Right cardiac atrium (tissue), 5 donors: ENCODE measurements around the gene SLC16A3. TPM values are rescaled to one million over a fixed set of nuclear protein-coding genes. Genes with fewer than 3 reads are reported as not detected.
A peak's percentile ranks its signal among the peaks of the same experiment; 100 is the strongest.
"Not testable (repeated sequence)": the region's sequence is repeated elsewhere in the genome, so short reads cannot be mapped to it uniquely, and the experiment has no call there.

Source experiments
- ATAC-seq, 2 donors: fragments of 200-7000 bp; cut with Tn5 transposase; one replicate each; pipeline versions ENCODE4 v1.8.0 to v1.9.1; 2020; ENCODE audit warnings: moderate library complexity in 2 of 2, mild to moderate bottlenecking in 1 of 2
- DNase-seq, 3 donors: peaks; one replicate each; pipeline ENCODE4 v3.0.0-alpha.2; 2020
- H3K27ac ChIP-seq: one replicate; pipeline ENCODE4 v1.5.1; 2013; ENCODE audit warnings: mild to moderate bottlenecking, low read length, control low read depth, moderate library complexity
- H3K27me3 ChIP-seq: one replicate; pipeline ENCODE4 v1.6.1; 2013; ENCODE audit not compliant: control insufficient read depth, insufficient read depth
- H3K4me1 ChIP-seq: one replicate; pipeline ENCODE4 v1.6.1; 2013; ENCODE audit warnings: low read length; ENCODE audit not compliant: control insufficient read depth, insufficient read depth
- H3K4me3 ChIP-seq: one replicate; pipeline ENCODE4 v1.5.1; 2013; ENCODE audit warnings: low read length, control low read depth
- H3K9me3 ChIP-seq: one replicate; pipeline ENCODE4 v1.6.1; 2013; ENCODE audit warnings: low read length; ENCODE audit not compliant: control insufficient read depth
- WGBS: extraction: QIAGEN DNeasy Blood & Tissue Kit; methylation state at CpG from one replicate; pipeline ENCODE4 v1.1.7; 2013; 5-methylcytosine and 5-hydroxymethylcytosine counted together
- intact Hi-C, 4 donors: fragments of 100-400 bp; cut with DNase I; formaldehyde crosslinking; loops; one replicate each; pipeline versions ENCODE4 v1.11.0 to v1.14.0; 2022 to 2023
- polyA plus RNA-seq: library from polyadenylated mRNA; stranded (reverse); fragments of 200-250 nt; gene quantifications from one replicate; pipeline ENCODE4 v1.2.3, GENCODE V29; 2013
- total RNA-seq, 4 donors: library from RNA; stranded (reverse); fragmentation: NEBNext Ultra II Directional; extraction: Animal tissue kit (Norgen Biotek cat#: 25700); gene quantifications; one replicate each; pipeline ENCODE4 v1.2.1, GENCODE V29; 2021
- donor health status: healthy with polysubstance abuse.
- donor health status: DM: no; HTN: yes; CAD: no.
- donor health status: DM: no; HTN: no; CAD: no.
- donor health status: DM: no; HTN: yes; CAD: no; lungs with severe emphysema.
- donor health status: DM: yes; HTN: yes; CAD: no.

Gene SLC16A3
- total and polyA plus RNA-seq, 5 donors: 13.6 to 23.7 (median 18.8) TPM

GRCh38 chr17:82204831-82205719 lies 23.8 kb upstream of the SLC16A3 start:
- WGBS: 60% methylated on average over 25 of the region's 25 CpGs
- no peak overlapping the region for H3K4me3 ChIP-seq
- peak; percentile 39 to 43 for ATAC-seq
- intact Hi-C loops: loop anchor here in 3 of 4 donors (2.0 to 10.0 kb wide), 3 partner anchors 116 to 120 kb away; no protein-coding TSS in a partner anchor
- H3K27me3 ChIP-seq: no peaks in the 10 kb centered on the region
- no peaks in the 10 kb centered on the region for H3K4me1 ChIP-seq
- no peak overlapping the region for H3K27ac ChIP-seq
- no peaks in the 10 kb centered on the region for H3K9me3 ChIP-seq
- DNase-seq: peak in 2 of 3 donors; percentile 49 to 61

GRCh38 chr17:82205720-82206508 lies 22.9 kb upstream of the SLC16A3 start:
- peak; percentile 84 for ATAC-seq
- WGBS: 17% methylated on average over 21 of the region's 21 CpGs
- intact Hi-C loops: loop anchor here in 3 of 4 donors (2.0 to 10.0 kb wide), 3 partner anchors 115 to 119 kb away; no protein-coding TSS in a partner anchor
- H3K9me3 ChIP-seq: no peaks in the 10 kb centered on the region
- no peak overlapping the region for H3K4me3 ChIP-seq
- DNase-seq: peak; percentile 87 to 93 (median 93)
- H3K27me3 ChIP-seq: no peaks in the 10 kb centered on the region
- peak overlapping the region; percentile 0 for H3K27ac ChIP-seq
- H3K4me1 ChIP-seq: no peaks in the 10 kb centered on the region

- not testable (repeated sequence) for ATAC-seq, H3K27me3 ChIP-seq
These were observed 18.2 kb upstream of the SLC16A3 start for GRCh38 chr17:82210655-82211054.

GRCh38 chr17:82212331-82213250 lies 16.3 kb upstream of the SLC16A3 start, which contains the start of gene CCDC57:
CCDC57 (minus strand) TSS chr17:82212842; CDS start chr17:82201944, 10,898 bp downstream.
- intact Hi-C loops: no loop called here

More at GRCh38 chr17:82210655-82211054, 18.2 kb upstream of the SLC16A3 start:
- H3K4me3 ChIP-seq, H3K9me3 ChIP-seq, intact Hi-C loops, H3K27ac ChIP-seq, H3K4me1 ChIP-seq: not testable (repeated sequence)
- peak in 1 of 3 donors; percentile 21 for DNase-seq
- WGBS: 97% methylated on average over 11 of the region's 11 CpGs

GRCh38 chr17:82213251-82214011 lies 15.4 kb upstream of the SLC16A3 start:
- WGBS: 6% methylated on average over 37 of the region's 37 CpGs

More at GRCh38 chr17:82212331-82213250, 16.3 kb upstream of the SLC16A3 start, which contains the start of gene CCDC57:
- Histone ChIP-seq H3K9me3 (no peaks in the 10 kb centered on the region), H3K27me3 (no peaks in the 10 kb centered on the region), H3K4me3 (peak within 1 kb of the TSS; percentile 66), H3K27ac (peak within 1 kb of the TSS; percentile 38), H3K4me1 (no peaks in the 10 kb centered on the region)
- DNase-seq (peak; percentile 86 to 94 (median 93)), ATAC-seq (peak; percentile 84 to 85)
- WGBS: under 1% methylated on average over 116 of the region's 116 CpGs

GRCh38 chr17:82214012-82214628 lies 14.7 kb upstream of the SLC16A3 start:
- Histone ChIP-seq H3K27me3 (no peaks in the 10 kb centered on the region), H3K4me1 (no peaks in the 10 kb centered on the region), H3K4me3 (no peak overlapping the region), H3K27ac (no peak overlapping the region), H3K9me3 (no peaks in the 10 kb centered on the region)
- peak in 2 of 3 donors; percentile 23 to 28 for DNase-seq
- WGBS: 86% methylated on average over 11 of the region's 11 CpGs
- intact Hi-C loops: no loop called here
- ATAC-seq: no peak

More at GRCh38 chr17:82213251-82214011, 15.4 kb upstream of the SLC16A3 start:
- Histone ChIP-seq H3K4me3 (peak overlapping the region; percentile 66), H3K27ac (no peak overlapping the region), H3K27me3 (no peaks in the 10 kb centered on the region), H3K4me1 (no peaks in the 10 kb centered on the region), H3K9me3 (no peaks in the 10 kb centered on the region)
- intact Hi-C loops: no loop called here
- ATAC-seq (peak; percentile 39 to 42), DNase-seq (peak in 1 of 3 donors; percentile 68)

GRCh38 chr17:82215095-82215971 lies 13.5 kb upstream of the SLC16A3 start:
- DNase-seq: peak in 1 of 3 donors; percentile 63
- H3K27ac ChIP-seq: no peak overlapping the region
- no peaks in the 10 kb centered on the region for H3K9me3 ChIP-seq
- ATAC-seq: no peak
- H3K4me3 ChIP-seq: no peak overlapping the region
- no peaks in the 10 kb centered on the region for H3K27me3 ChIP-seq
- WGBS: 75% methylated on average over 25 of the region's 25 CpGs
- intact Hi-C loops: no loop called here
- H3K4me1 ChIP-seq: no peaks in the 10 kb centered on the region

- H3K27me3 ChIP-seq: no peaks in the 10 kb centered on the region
- no peaks in the 10 kb centered on the region for H3K9me3 ChIP-seq
- peak in 1 of 3 donors; percentile 27 for DNase-seq
- H3K4me1 ChIP-seq: no peaks in the 10 kb centered on the region
- no peak overlapping the region for H3K27ac ChIP-seq
- intact Hi-C loops: no loop called here
- no peak for ATAC-seq
- no peak overlapping the region for H3K4me3 ChIP-seq
- 87% methylated on average over 12 of the region's 12 CpGs for WGBS
These were observed 12.9 kb upstream of the SLC16A3 start for GRCh38 chr17:82215972-82216300.
